GM06990 (cell line): ENCODE measurements around the gene RHBDF1.

ENCODE experiments used
- DNase-seq: peaks from one replicate; pipeline ENCODE4 v3.0.0-alpha.2; 2011; ENCODE audit not compliant: insufficient read length; ENCODE audit errors: extremely low read depth
- H3K27me3 ChIP-seq: replicated peaks from 2 replicates; pipeline ENCODE4 v1.6.0; 2011; ENCODE audit warnings: low read length; ENCODE audit not compliant: control insufficient read depth, insufficient read depth
- H3K36me3 ChIP-seq: 2 replicates; pipeline ENCODE4 v1.5.1; 2011; ENCODE audit warnings: low read length; ENCODE audit not compliant: control insufficient read depth, insufficient read depth
- H3K4me3 ChIP-seq: replicated peaks from 2 replicates; pipeline ENCODE4 v1.5.1; 2011; ENCODE audit warnings: low read depth, mild to moderate bottlenecking, control low read depth, low read length
- CTCF ChIP-seq: IDR thresholded peaks from 2 replicates; pipeline ENCODE4 v1.5.1; 2011; ENCODE audit warnings: low read length, control low read depth, mild to moderate bottlenecking, inconsistent platforms; ENCODE audit not compliant: insufficient read depth, poor library complexity, severe bottlenecking

The RHBDF1 gene

GRCh38 chr16:72561-73548, at the start of gene RHBDF1:
TSS of gene RHBDF1 (minus strand) at chr16:72631. CDS start at chr16:65015, 7,616 bp downstream.
- Histone ChIP-seq H3K4me3 (peak within 1 kb of the TSS; percentile 37), H3K27me3 (peaks cover 3% of the 10 kb centered on the region), H3K36me3 (no peaks in the 10 kb centered on the region)
- TF ChIP-seq CTCF, result no peak
- no peak for DNase-seq

- Histone ChIP-seq H3K36me3 (peaks cover 10% of the 10 kb centered on the region), H3K4me3 (no peak overlapping the region), H3K27me3 (no peaks in the 10 kb centered on the region)
- DNase-seq, result no peak
- TF ChIP-seq CTCF, result no peak
Observed at GRCh38 chr16:120756-121155, 48.3 kb upstream of the RHBDF1 start.

GRCh38 chr16:119835-120491, 47.5 kb upstream of the RHBDF1 start:
- no peak for TF ChIP-seq CTCF
- no peaks in the 10 kb centered on the region for H3K27me3 ChIP-seq
- no peak for DNase-seq
- H3K4me3 ChIP-seq, result no peak overlapping the region
- H3K36me3 ChIP-seq, result peaks cover 10% of the 10 kb centered on the region

- DNase-seq, result no peak
- no peaks in the 10 kb centered on the region for H3K27me3 ChIP-seq
- H3K36me3 ChIP-seq, result peaks cover 10% of the 10 kb centered on the region
- no peak for TF ChIP-seq CTCF
- H3K4me3 ChIP-seq, result no peak overlapping the region
Observed at GRCh38 chr16:119295-119694, 46.9 kb upstream of the RHBDF1 start.

GRCh38 chr16:118857-119256, 46.4 kb upstream of the RHBDF1 start:
- DNase-seq, result no peak
- H3K4me3 ChIP-seq, result no peak overlapping the region
- peaks cover 10% of the 10 kb centered on the region for H3K36me3 ChIP-seq
- no peaks in the 10 kb centered on the region for H3K27me3 ChIP-seq
- TF ChIP-seq CTCF, result no peak
